ENCODE measurements around the gene CLK2. TPM values are rescaled to one million over a fixed set of nuclear protein-coding genes. Genes with fewer than 3 reads are reported as not detected.

The CLK2 gene
- total and polyA plus RNA-seq, 2 of the 13 experiments (the other 11 are each of a cell fraction or from before 2014, with no cell fraction given), result 20.1 to 73.5 TPM

- no peak for TF ChIP-seq ZNF318 (CRISPR knock-in tag; IDR thresholded peaks at IDR 0.05)
- TF ChIP-seq MXI1 (IDR thresholded peaks at IDR 0.05; ENCODE audit: borderline replicate concordance, low read depth, low read length), result no peak
- 0 out of 2 replicates have a peak, but pooled peaks have one; percentile 31 for TF ChIP-seq TFDP2 (CRISPR knock-in tag; IDR thresholded peaks at IDR 0.05)
- TF ChIP-seq TFE3 (CRISPR knock-in tag; IDR thresholded peaks at IDR 0.05), result no peak
- no peak for TF ChIP-seq ZBTB7B (CRISPR knock-in tag; IDR thresholded peaks at IDR 0.05)
- peak; percentile 26; the same call in 1 of the 2 replicates for TF ChIP-seq ZBTB33 (CRISPR knock-in tag; IDR thresholded peaks at IDR 0.05)
- TF ChIP-seq BHLHE40 (IDR thresholded peaks at IDR 0.05; ENCODE audit: low read length), result no peak
- TF ChIP-seq ZNF280B (CRISPR knock-in tag; IDR thresholded peaks at IDR 0.05; ENCODE audit: borderline replicate concordance), result no peak
- no peak for TF ChIP-seq ZSCAN31 (CRISPR knock-in tag; IDR thresholded peaks at IDR 0.05; ENCODE audit: low read depth)
- peak; percentile 82 for TF ChIP-seq CCAR2 (optimal IDR thresholded peaks at IDR 0.05; ENCODE audit: low read depth, low read length)
- TF ChIP-seq SAP130 (CRISPR knock-in tag; IDR thresholded peaks at IDR 0.05; ENCODE audit: low read depth), result no peak
- no peak for TF ChIP-seq ZNF589 (CRISPR knock-in tag; conservative IDR thresholded peaks at IDR 0.05)
Observed at GRCh38 chr1:155244368-155245162, 28.7 kb downstream of the CLK2 start (continued).

All from HepG2 (cell line).